Activated CD4-positive, alpha-beta T cell treated with anti-CD3 and anti-CD28 coated beads, Interleukin-2, amount 10 ng/mL, durations not matched to agents 24 days and 14 days (primary cell): ENCODE measurements around the gene QRFP. TPM values are rescaled to one million over a fixed set of nuclear protein-coding genes. Genes with fewer than 3 reads are reported as not detected.
"Not testable (repeated sequence)": the region's sequence is repeated elsewhere in the genome, so short reads cannot be mapped to it uniquely, and the experiment has no call there.

Experiments used
- DNase-seq: peaks from one replicate; pipeline ENCODE4 v3.0.0; 2022
- H3K27ac Mint-ChIP-seq: one replicate; pipeline ENCODE4 v1.8.0; 2022; ENCODE audit warnings: mild to moderate bottlenecking, mixed read lengths
- H3K27me3 Mint-ChIP-seq: one replicate; pipeline ENCODE4 v1.8.0; 2022; ENCODE audit warnings: mixed read lengths
- H3K36me3 Mint-ChIP-seq: one replicate; pipeline ENCODE4 v1.8.0; 2022; ENCODE audit warnings: low read depth, mild to moderate bottlenecking, mixed read lengths
- H3K4me1 Mint-ChIP-seq: one replicate; pipeline ENCODE4 v1.8.0; 2021; ENCODE audit warnings: mixed read lengths
- H3K4me3 Mint-ChIP-seq: one replicate; pipeline ENCODE4 v1.8.0; 2022; ENCODE audit warnings: mild to moderate bottlenecking, moderate library complexity, mixed read lengths
- H3K9me3 Mint-ChIP-seq: one replicate; pipeline ENCODE4 v1.8.0; 2021; ENCODE audit warnings: mixed read lengths
- intact Hi-C: fragments of 100-400 bp; cut with micrococcal nuclease; formaldehyde crosslinking; loops from one replicate; pipeline ENCODE4 v1.15.1; 2023
- total RNA-seq: library from RNA; stranded (reverse); gene quantifications from 2 replicates; pipeline ENCODE4 v1.2.3, GENCODE V29; 2022

The QRFP gene
- total RNA-seq, 1 donor from 2014 or later, result not detected

DNA sequence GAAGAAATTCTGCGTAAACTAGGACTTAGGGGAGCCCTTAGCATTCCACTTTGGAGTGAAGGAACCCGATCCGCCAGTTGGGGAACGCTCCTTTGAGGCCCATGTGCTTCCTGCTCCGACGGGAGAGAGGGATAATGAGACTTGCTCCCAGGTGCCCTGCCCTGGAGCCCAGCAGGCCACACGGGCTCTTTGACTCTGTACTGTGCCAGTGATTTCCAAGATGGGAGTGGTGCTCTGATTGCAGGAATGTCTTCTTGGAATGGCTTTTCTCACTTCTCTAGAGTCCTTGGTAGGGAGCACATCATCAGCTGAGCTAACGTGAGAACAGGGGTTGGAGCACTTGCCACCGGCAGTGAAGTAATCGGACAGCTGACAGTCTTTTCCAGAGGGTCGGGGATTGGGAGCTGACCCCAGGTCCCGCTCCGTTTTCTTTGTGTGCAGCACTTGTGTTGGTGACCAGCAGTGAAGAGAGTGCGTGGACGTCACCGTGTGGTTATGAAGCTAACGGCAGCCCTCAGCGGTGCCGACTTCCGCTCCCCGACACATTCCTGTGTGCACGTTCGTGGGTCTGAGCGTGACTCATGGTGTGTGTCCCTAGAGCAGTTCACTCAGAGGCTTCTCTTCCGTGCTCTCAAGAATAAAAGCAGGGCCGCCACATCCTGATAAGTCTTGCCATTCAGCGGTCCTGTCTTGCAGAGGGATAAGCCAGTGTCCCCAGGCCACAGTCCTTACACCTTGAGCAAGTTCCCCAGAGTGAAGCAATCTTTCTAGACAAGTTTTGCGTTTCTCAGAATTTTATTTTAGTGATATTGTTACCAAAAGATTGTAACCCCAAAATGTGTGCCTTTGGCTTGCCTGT, 35.9 kb downstream of the QRFP start:
- no peak for DNase-seq
- Mint-ChIP-seq H3K4me1 (no peaks in the 10 kb centered on the region), H3K27me3 (no peaks in the 10 kb centered on the region), H3K9me3 (no peaks in the 10 kb centered on the region), H3K36me3 (no peaks in the 10 kb centered on the region), H3K4me3 (no peak overlapping the region), H3K27ac (no peak overlapping the region)
- intact Hi-C loops, result no loop called here

DNA sequence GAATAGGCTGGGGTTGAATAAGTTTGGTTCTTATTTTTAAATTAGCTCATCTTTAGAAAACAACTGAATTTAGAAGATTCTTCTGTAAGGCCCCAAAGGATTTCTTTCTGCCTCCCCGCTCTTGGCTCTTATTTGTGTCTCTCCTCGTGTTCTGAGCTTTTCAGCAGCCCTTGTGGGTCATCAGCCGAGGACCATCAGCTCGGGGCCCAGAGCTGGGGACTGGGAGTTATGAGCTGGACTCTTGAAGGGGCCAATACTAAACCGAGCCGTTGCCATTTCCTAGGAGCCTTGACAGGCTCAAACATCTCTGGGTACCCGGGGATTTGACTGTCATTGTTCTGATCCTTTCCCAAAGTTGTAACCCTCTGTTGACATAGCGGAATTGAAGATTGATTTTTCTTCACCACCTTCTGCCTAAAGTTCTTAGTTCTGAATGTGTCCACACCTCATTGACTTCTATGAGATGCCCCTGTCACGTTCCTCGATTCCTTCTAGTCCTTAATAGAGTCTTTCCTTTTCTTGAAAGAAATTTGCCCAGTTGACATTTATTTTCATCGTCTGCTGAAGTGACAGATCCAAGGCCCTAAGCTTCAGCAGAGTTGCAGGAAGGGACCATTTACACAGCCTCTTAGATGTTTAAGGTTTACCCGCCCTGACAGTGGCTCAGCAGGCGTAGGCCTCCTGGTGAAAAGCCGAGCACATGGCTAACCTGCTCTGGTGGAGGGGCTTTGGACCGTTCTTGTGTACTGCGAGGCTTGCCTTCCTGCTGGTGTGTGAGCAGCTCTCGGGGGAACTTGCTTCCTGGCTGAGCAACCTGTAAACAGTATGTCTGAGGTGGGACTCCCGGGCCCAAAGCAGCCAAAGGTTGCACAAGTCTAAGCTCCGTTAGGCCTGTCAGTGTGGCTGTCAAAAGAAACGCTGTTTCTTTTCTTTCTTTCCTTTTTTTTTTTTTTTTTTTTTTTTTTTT, 37.6 kb downstream of the QRFP start:
- Mint-ChIP-seq H3K27me3 (no peaks in the 10 kb centered on the region), H3K36me3 (no peaks in the 10 kb centered on the region), H3K9me3 (no peaks in the 10 kb centered on the region), H3K4me1 (no peaks in the 10 kb centered on the region), H3K27ac (no peak overlapping the region), H3K4me3 (no peak overlapping the region)
- intact Hi-C loops, result no loop called here
- no peak for DNase-seq

- H3K27ac Mint-ChIP-seq, result no peak overlapping the region
- H3K4me1 Mint-ChIP-seq, result no peaks in the 10 kb centered on the region
- no peaks in the 10 kb centered on the region for H3K9me3 Mint-ChIP-seq
- intact Hi-C loops, result no loop called here
- no peaks in the 10 kb centered on the region for H3K27me3 Mint-ChIP-seq
- no peak overlapping the region for H3K4me3 Mint-ChIP-seq
- DNase-seq, result no peak
- H3K36me3 Mint-ChIP-seq, result no peaks in the 10 kb centered on the region
These were observed 38.5 kb downstream of the QRFP start for GRCh38 chr9:130857864-130858738.

DNA sequence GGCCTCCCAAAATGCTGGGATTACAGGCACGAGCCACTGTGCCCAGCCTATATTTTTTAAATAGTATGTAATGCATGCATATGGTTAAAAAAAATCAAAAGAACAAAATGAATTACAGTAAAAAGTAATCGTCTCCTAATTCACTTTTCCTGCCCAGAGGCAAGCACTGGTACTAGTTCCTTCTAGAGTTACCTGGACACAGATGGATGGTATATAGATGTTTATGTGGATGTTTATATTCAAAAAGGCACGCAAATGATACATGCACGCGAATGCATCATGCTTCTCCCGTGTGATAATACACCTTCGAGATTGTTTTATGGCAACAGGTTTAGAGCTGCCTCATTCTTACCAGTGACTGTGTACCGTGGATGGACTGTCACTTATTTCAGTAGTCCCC, 40.1 kb downstream of the QRFP start:
- no peak overlapping the region for H3K27ac Mint-ChIP-seq
- no peaks in the 10 kb centered on the region for H3K36me3 Mint-ChIP-seq
- no peak for DNase-seq
- intact Hi-C loops, result no loop called here
- no peak overlapping the region for H3K4me3 Mint-ChIP-seq
- no peaks in the 10 kb centered on the region for H3K9me3 Mint-ChIP-seq
- no peaks in the 10 kb centered on the region for H3K4me1 Mint-ChIP-seq
- no peaks in the 10 kb centered on the region for H3K27me3 Mint-ChIP-seq

- peaks cover 2% of the 10 kb centered on the region for H3K4me1 Mint-ChIP-seq
- no peaks in the 10 kb centered on the region for H3K36me3 Mint-ChIP-seq
- no peak for DNase-seq
- no peak overlapping the region for H3K27ac Mint-ChIP-seq
- intact Hi-C loops, result no loop called here
- no peaks in the 10 kb centered on the region for H3K27me3 Mint-ChIP-seq
- no peaks in the 10 kb centered on the region for H3K9me3 Mint-ChIP-seq
- H3K4me3 Mint-ChIP-seq, result no peak overlapping the region
These were observed 41.8 kb downstream of the QRFP start for GRCh38 chr9:130854835-130855234.

GRCh38 chr9:130854092-130854491, 42.5 kb downstream of the QRFP start:
- intact Hi-C loops, result no loop called here
- Mint-ChIP-seq H3K36me3 (no peaks in the 10 kb centered on the region), H3K9me3 (no peaks in the 10 kb centered on the region), H3K4me3 (no peak overlapping the region), H3K4me1 (peaks cover 3% of the 10 kb centered on the region), H3K27ac (no peak overlapping the region), H3K27me3 (no peaks in the 10 kb centered on the region)
- DNase-seq, result no peak

GRCh38 chr9:130852801-130853200, 43.8 kb downstream of the QRFP start:
- Mint-ChIP-seq H3K27me3 (no peaks in the 10 kb centered on the region), H3K9me3 (no peaks in the 10 kb centered on the region), H3K4me1 (peaks cover 3% of the 10 kb centered on the region), H3K36me3 (no peaks in the 10 kb centered on the region), H3K27ac (no peak overlapping the region), H3K4me3 (no peak overlapping the region)
- intact Hi-C loops, result no loop called here
- no peak for DNase-seq

GRCh38 chr9:130849356-130849755, 47.3 kb downstream of the QRFP start:
- no peak overlapping the region for H3K27ac Mint-ChIP-seq
- DNase-seq, result no peak
- intact Hi-C loops, result no loop called here
- H3K9me3 Mint-ChIP-seq, result no peaks in the 10 kb centered on the region
- no peak overlapping the region for H3K4me3 Mint-ChIP-seq
- no peaks in the 10 kb centered on the region for H3K27me3 Mint-ChIP-seq
- peaks cover 2% of the 10 kb centered on the region for H3K36me3 Mint-ChIP-seq
- H3K4me1 Mint-ChIP-seq, result peaks cover 3% of the 10 kb centered on the region

GRCh38 chr9:130848514-130848913, 48.1 kb downstream of the QRFP start:
- H3K4me1 Mint-ChIP-seq, intact Hi-C loops, H3K4me3 Mint-ChIP-seq, H3K27me3 Mint-ChIP-seq, DNase-seq, H3K36me3 Mint-ChIP-seq, H3K27ac Mint-ChIP-seq, H3K9me3 Mint-ChIP-seq: not testable (repeated sequence)

GRCh38 chr9:130847306-130848217, 49.0 kb downstream of the QRFP start:
- H3K4me1 Mint-ChIP-seq, result peaks cover 12% of the 10 kb centered on the region
- H3K36me3 Mint-ChIP-seq, result peaks cover 2% of the 10 kb centered on the region
- intact Hi-C loops, result no loop called here
- no peak overlapping the region for H3K4me3 Mint-ChIP-seq
- H3K9me3 Mint-ChIP-seq, result no peaks in the 10 kb centered on the region
- no peaks in the 10 kb centered on the region for H3K27me3 Mint-ChIP-seq
- DNase-seq, result no peak
- H3K27ac Mint-ChIP-seq, result no peak overlapping the region

DNA sequence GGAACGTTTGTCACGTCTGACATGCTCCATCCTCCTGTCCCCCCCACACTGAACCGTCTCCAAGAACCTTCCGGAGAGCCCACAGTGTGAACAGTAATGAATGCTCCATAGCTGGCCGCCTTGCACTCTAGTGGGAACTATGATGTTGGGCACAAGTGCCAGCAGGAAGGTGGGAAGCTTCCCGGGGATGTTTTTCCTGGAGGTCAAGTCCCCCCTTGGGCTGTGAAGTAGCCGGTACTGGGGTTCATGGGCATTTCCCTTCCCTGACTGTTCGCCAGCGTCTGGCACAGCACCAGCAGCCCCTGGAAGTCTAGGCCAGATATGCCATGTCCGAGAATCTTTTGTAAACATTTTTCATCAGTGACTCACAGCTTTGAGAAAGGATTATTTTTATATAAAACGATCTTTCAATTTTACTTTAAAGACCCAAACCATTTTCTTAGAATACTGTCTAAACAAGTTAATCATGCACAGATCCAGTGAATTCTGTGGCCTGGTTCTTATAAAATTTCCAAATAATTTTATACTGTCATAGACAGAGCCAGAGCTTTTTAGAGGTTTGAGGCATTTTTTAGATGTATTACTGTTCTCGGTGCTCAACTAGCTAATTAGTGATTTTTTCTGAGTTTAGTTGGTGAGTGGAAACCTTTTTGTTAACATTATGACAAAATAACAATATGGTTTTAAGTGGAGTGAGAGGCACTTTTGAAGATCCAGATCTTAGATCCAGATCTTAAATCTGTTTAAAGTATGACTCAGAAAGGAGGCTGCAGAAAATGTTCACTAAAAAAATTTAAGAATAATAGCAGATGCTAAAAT, 49.9 kb downstream of the QRFP start:
- intact Hi-C loops, result no loop called here
- no peak overlapping the region for H3K4me3 Mint-ChIP-seq
- H3K4me1 Mint-ChIP-seq, result peaks cover 12% of the 10 kb centered on the region
- no peaks in the 10 kb centered on the region for H3K9me3 Mint-ChIP-seq
- DNase-seq, result no peak
- H3K27ac Mint-ChIP-seq, result no peak overlapping the region
- peaks cover 2% of the 10 kb centered on the region for H3K36me3 Mint-ChIP-seq
- no peaks in the 10 kb centered on the region for H3K27me3 Mint-ChIP-seq

GRCh38 chr9:130845901-130846481, 50.6 kb downstream of the QRFP start:
- Mint-ChIP-seq H3K4me1 (peaks cover 12% of the 10 kb centered on the region), H3K9me3 (no peaks in the 10 kb centered on the region), H3K4me3 (no peak overlapping the region), H3K36me3 (peaks cover 2% of the 10 kb centered on the region), H3K27me3 (no peaks in the 10 kb centered on the region), H3K27ac (no peak overlapping the region)
- intact Hi-C loops, result no loop called here
- DNase-seq, result no peak
